Memory B cell (primary cell): ENCODE data around the gene PRDM15.

Experiments used
- ATAC-seq: fragments of 150-1000 bp; cut with Tn5 transposase; 2 replicates; pipeline ENCODE4 v1.10.0; 2021; ENCODE audit warnings: low read depth, mild to moderate bottlenecking, moderate library complexity
- DNase-seq, 2 donors: peaks; one replicate each; pipeline ENCODE4 v3.0.0; 2022; ENCODE audit warnings: low spot score in 2 of 2
- H3K27ac Mint-ChIP-seq: one replicate; pipeline ENCODE4 v1.8.0; 2022; ENCODE audit warnings: mild to moderate bottlenecking, moderate library complexity, mixed read lengths
- H3K27me3 Mint-ChIP-seq: one replicate; pipeline ENCODE4 v1.8.0; 2022; ENCODE audit warnings: mixed read lengths
- H3K36me3 Mint-ChIP-seq: one replicate; pipeline ENCODE4 v1.8.0; 2022; ENCODE audit warnings: mild to moderate bottlenecking, mixed read lengths
- H3K4me1 Mint-ChIP-seq: one replicate; pipeline ENCODE4 v1.8.0; 2022; ENCODE audit warnings: mixed read lengths
- H3K4me3 Mint-ChIP-seq: one replicate; pipeline ENCODE4 v1.8.0; 2022; ENCODE audit warnings: mild to moderate bottlenecking, moderate library complexity, mixed read lengths
- H3K9me3 Mint-ChIP-seq: one replicate; pipeline ENCODE4 v1.8.0; 2022; ENCODE audit warnings: mixed read lengths

Gene PRDM15

GRCh38 chr21:41919666-41920398, 40.7 kb upstream of the PRDM15 start:
- no peak for ATAC-seq
- no peak overlapping the region for H3K27ac Mint-ChIP-seq
- no peaks in the 10 kb centered on the region for H3K9me3 Mint-ChIP-seq
- H3K4me1 Mint-ChIP-seq: peaks cover 16% of the 10 kb centered on the region
- peaks cover 15% of the 10 kb centered on the region for H3K36me3 Mint-ChIP-seq
- H3K27me3 Mint-ChIP-seq: no peaks in the 10 kb centered on the region
- DNase-seq: no peak
- H3K4me3 Mint-ChIP-seq: no peak overlapping the region

DNA sequence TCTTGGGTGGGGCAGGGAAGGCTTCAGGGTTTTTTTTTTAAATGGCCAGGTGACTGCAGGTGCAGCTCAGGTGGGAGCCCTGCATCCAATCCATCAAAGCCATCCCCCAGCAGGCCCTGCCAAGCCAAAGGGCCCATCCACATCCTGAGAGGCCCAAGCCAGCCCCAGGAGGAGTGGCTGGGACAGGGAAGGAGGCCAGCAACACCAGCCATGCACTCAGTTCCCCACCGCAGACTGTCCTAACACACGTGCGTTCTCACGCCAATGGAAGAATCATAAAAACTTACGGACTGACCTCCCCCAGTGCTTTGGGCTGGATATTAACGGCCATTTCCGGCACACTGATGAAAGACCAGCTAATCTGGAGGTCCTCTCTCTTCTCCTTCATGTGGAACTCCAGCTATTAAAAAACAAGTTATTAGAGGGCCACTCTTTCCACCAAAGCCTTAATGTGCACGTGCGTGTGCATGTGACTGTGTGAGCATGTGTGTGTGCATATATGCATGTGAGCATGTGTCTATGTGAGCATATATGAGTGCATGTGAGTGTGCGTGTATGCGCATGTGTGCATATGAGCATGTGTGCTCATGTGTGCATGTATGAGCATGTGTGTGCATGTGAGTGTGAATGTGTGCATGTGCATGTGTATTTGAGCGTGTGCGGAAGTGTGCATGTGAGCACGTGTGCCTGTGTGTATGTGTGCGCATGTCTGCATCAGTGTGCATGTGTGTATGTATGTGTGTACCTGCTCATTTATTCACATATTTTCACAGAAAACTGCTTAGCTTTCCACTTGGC, 39.6 kb upstream of the PRDM15 start:
- H3K27ac Mint-ChIP-seq: no peak overlapping the region
- H3K9me3 Mint-ChIP-seq: no peaks in the 10 kb centered on the region
- no peaks in the 10 kb centered on the region for H3K27me3 Mint-ChIP-seq
- ATAC-seq: no peak
- peaks cover 15% of the 10 kb centered on the region for H3K4me1 Mint-ChIP-seq
- H3K4me3 Mint-ChIP-seq: no peak overlapping the region
- peaks cover 17% of the 10 kb centered on the region for H3K36me3 Mint-ChIP-seq
- no peak for DNase-seq

GRCh38 chr21:41917531-41917930, 38.4 kb upstream of the PRDM15 start:
- no peak for ATAC-seq

DNA sequence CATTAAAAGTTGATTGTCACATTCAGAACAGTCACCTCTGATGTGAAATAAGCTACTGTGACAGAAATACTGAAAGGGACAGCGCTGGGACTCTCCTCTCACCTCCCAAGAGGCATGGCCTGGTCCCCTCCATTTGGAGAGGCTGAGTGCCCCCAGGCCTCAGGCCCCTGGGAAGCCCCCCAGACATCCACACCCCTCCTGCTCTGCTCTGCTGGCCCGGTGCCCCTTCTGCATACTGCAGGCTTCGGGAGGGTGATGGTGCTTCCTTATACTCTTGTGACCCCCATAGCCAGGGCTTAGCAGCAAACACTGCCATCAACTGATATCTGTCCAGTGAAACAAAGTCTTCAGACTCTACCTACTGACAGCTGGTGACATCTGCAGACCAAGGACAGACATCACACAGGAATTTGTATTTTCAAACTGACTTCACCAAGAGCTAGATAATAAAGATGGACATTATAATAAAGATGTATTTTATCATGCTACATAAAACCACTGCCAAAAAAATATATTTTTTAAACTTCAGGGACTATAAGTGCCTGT, 37.8 kb upstream of the PRDM15 start:
- Mint-ChIP-seq H3K27me3 (no peaks in the 10 kb centered on the region), H3K36me3 (peaks cover 26% of the 10 kb centered on the region)
- ATAC-seq: no peak

More at GRCh38 chr21:41917531-41917930, 38.4 kb upstream of the PRDM15 start:
- Mint-ChIP-seq H3K27me3 (no peaks in the 10 kb centered on the region), H3K36me3 (peaks cover 23% of the 10 kb centered on the region), H3K27ac (peak overlapping the region; percentile 31), H3K4me3 (no peak overlapping the region), H3K4me1 (peaks cover 12% of the 10 kb centered on the region), H3K9me3 (no peaks in the 10 kb centered on the region)
- DNase-seq: no peak

DNA sequence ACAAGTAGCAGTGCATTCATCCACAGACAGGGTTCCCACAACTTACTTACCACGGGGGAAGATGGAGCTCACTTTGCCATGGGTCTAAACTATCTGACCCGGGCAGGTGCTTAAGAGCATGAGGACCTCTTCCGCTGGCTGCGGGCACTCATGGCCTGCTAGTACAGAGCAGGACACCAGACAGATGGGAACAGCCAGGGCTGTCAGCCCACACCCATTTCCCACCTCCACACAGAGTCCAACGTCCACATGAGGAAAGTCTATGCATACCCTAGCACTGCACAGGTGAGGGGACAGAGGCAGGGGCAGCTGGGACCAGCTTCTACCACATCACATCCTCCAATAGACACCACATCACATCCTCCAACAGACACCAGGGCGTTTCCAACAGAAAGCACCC, 35.8 kb upstream of the PRDM15 start:
- ATAC-seq: no peak
- Mint-ChIP-seq H3K36me3 (peaks cover 36% of the 10 kb centered on the region), H3K4me3 (no peak overlapping the region), H3K27ac (no peak overlapping the region), H3K4me1 (peaks cover 2% of the 10 kb centered on the region), H3K27me3 (no peaks in the 10 kb centered on the region), H3K9me3 (no peaks in the 10 kb centered on the region)
- DNase-seq: no peak

More for the DNA sequence above, 37.8 kb upstream of the PRDM15 start:
- no peaks in the 10 kb centered on the region for H3K9me3 Mint-ChIP-seq
- peak overlapping the region; percentile 31 for H3K27ac Mint-ChIP-seq
- peaks cover 12% of the 10 kb centered on the region for H3K4me1 Mint-ChIP-seq
- DNase-seq: no peak
- no peak overlapping the region for H3K4me3 Mint-ChIP-seq

- no peak overlapping the region for H3K4me3 Mint-ChIP-seq
- H3K36me3 Mint-ChIP-seq: peaks cover 38% of the 10 kb centered on the region
- DNase-seq (no peak), ATAC-seq (no peak)
- no peak overlapping the region for H3K27ac Mint-ChIP-seq
- H3K9me3 Mint-ChIP-seq: no peaks in the 10 kb centered on the region
- no peaks in the 10 kb centered on the region for H3K27me3 Mint-ChIP-seq
- peaks cover 2% of the 10 kb centered on the region for H3K4me1 Mint-ChIP-seq
Measured at GRCh38 chr21:41914358-41914757, 35.2 kb upstream of the PRDM15 start.

GRCh38 chr21:41913230-41913629, 34.1 kb upstream of the PRDM15 start:
- DNase-seq (no peak), ATAC-seq (no peak)
- Mint-ChIP-seq H3K27ac (no peak overlapping the region), H3K4me3 (no peak overlapping the region), H3K27me3 (no peaks in the 10 kb centered on the region), H3K4me1 (no peaks in the 10 kb centered on the region), H3K36me3 (peaks cover 38% of the 10 kb centered on the region), H3K9me3 (no peaks in the 10 kb centered on the region)

DNA sequence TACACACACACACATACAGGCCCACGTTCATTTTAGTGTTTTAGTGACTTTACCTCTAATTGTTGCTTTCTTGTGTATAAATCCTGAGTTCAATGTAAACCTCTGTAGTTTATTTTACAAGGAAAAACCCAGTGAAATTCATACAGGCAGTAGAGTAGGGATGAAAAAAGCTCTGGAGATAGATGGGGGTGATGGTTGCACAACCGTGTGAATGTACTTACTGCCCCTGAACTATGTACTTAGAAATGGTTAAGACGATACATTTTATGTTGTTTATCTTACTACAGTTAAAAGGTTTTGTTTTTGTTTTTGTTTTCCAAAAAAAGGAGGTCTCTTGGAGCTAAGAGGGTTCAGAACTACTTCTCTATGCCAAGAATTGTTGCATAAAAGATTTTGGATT, 29.7 kb upstream of the PRDM15 start:
- ATAC-seq (no peak), DNase-seq (no peak)
- H3K27ac Mint-ChIP-seq: no peak overlapping the region
- no peaks in the 10 kb centered on the region for H3K4me1 Mint-ChIP-seq
- H3K9me3 Mint-ChIP-seq: no peaks in the 10 kb centered on the region
- H3K36me3 Mint-ChIP-seq: peaks cover 40% of the 10 kb centered on the region
- H3K4me3 Mint-ChIP-seq: no peak overlapping the region
- H3K27me3 Mint-ChIP-seq: no peaks in the 10 kb centered on the region

- Mint-ChIP-seq H3K27ac (no peak overlapping the region), H3K36me3 (peaks cover 34% of the 10 kb centered on the region), H3K4me3 (no peak overlapping the region), H3K27me3 (no peaks in the 10 kb centered on the region), H3K9me3 (no peaks in the 10 kb centered on the region), H3K4me1 (no peaks in the 10 kb centered on the region)
- ATAC-seq: no peak
- no peak for DNase-seq
Measured at GRCh38 chr21:41907496-41908258, 28.5 kb upstream of the PRDM15 start.

- no peaks in the 10 kb centered on the region for H3K4me1 Mint-ChIP-seq
- peaks cover 33% of the 10 kb centered on the region for H3K36me3 Mint-ChIP-seq
- H3K27me3 Mint-ChIP-seq: no peaks in the 10 kb centered on the region
- DNase-seq: no peak
- ATAC-seq: no peak
- no peak overlapping the region for H3K4me3 Mint-ChIP-seq
- H3K9me3 Mint-ChIP-seq: no peaks in the 10 kb centered on the region
- H3K27ac Mint-ChIP-seq: no peak overlapping the region
Measured at GRCh38 chr21:41906770-41907169, 27.6 kb upstream of the PRDM15 start.

DNA sequence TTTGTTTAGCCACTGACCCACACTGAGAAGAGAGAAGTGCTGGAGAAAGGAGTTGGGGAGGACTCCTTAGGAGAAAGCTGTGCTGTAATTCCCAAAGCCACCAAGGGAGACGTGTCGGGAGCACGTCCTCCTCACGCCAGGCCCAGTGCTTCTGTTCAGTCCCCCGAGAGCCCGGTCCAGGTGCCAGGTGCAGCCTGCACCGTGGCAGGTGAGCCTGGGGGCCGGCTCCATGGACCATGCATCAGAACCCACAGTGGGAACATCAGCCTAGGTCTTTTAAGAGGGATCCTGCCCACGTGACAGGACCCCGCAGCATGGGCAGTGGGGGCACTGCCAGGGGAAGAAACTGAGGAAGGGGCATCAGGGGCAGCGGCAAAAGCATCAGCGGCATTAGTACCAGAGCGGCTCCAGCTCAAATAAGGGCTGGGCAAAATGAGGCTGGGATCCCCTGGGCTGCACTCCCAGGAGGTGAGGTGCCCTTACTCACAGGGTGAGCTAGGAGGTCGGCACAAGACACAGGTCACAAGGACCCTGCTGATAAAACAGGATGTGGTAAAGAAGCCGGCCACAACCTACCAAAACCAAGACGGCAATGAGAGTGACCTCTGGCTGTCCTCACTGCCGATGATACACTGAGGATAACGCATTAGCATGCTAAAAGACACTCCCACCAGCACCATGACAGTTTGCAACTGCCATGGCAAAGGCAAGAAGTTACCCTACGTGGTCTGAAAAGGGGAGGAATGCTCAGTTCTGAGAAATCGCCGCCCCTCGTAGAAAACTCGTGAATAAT, 24.6 kb upstream of the PRDM15 start:
- no peak overlapping the region for H3K4me3 Mint-ChIP-seq

GRCh38 chr21:41902946-41903345, 23.8 kb upstream of the PRDM15 start:
- Mint-ChIP-seq H3K27me3 (no peaks in the 10 kb centered on the region), H3K4me3 (no peak overlapping the region), H3K27ac (no peak overlapping the region), H3K4me1 (no peaks in the 10 kb centered on the region), H3K36me3 (peaks cover 31% of the 10 kb centered on the region), H3K9me3 (no peaks in the 10 kb centered on the region)
- ATAC-seq (no peak), DNase-seq (no peak)

More for the DNA sequence above, 24.6 kb upstream of the PRDM15 start:
- Mint-ChIP-seq H3K9me3 (no peaks in the 10 kb centered on the region), H3K4me1 (no peaks in the 10 kb centered on the region), H3K36me3 (peaks cover 28% of the 10 kb centered on the region), H3K27me3 (no peaks in the 10 kb centered on the region), H3K27ac (no peak overlapping the region)
- ATAC-seq (no peak), DNase-seq (no peak)

DNA sequence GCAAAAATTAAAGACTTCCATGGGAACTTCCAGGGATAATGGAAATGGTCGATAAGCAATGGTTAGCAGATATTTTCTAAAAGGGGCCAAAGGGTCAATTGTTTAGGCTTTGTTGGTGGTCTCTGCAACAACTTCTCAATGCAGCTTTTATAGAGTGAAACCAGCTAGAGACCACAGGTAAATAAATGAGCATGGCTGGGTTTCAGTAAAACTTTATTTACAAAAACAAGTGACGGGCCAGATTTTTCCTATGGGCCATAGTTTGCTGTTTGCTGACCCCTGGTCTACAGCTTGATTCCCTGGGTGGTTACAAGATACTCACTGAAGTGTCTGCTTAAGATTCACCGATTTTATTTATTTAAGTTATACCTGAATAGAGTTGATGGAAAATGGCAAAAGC, 22.6 kb upstream of the PRDM15 start:
- Mint-ChIP-seq H3K27ac (no peak overlapping the region), H3K4me1 (no peaks in the 10 kb centered on the region), H3K27me3 (no peaks in the 10 kb centered on the region), H3K36me3 (peaks cover 25% of the 10 kb centered on the region), H3K4me3 (no peak overlapping the region), H3K9me3 (no peaks in the 10 kb centered on the region)
- DNase-seq (no peak), ATAC-seq (no peak)
